HepG2 (cell line): ENCODE data around the gene RAPGEFL1. TPM values are rescaled to one million over a fixed set of nuclear protein-coding genes. Genes with fewer than 3 reads are reported as not detected.

Experiments used
- ATAC-seq: fragments of 200-7000 bp; cut with Tn5 transposase; 3 replicates; pipeline ENCODE4 v1.9.1; 2020; ENCODE audit warnings: mild to moderate bottlenecking, moderate library complexity
- BruUV-seq: library from RNA; stranded (reverse); fragments of 400-500 nt; replicated peaks from 2 replicates; lab custom pipeline; 2021; lab: Mats Ljungman, UMichigan
- CTCF ChIA-PET: fragments of 300-600 bp; formaldehyde crosslinking; extraction: SDS; loops from one replicate; lab custom pipeline; 2021; ENCODE audit warnings: low total read pairs, inconsistent platforms, low intra/inter-chr PET ratio; lab: Yijun Ruan, JAX
- POLR2A ChIA-PET: fragments of 350-600 bp; sonication (Branson Sonifier 250); formaldehyde crosslinking; loops from one replicate; lab custom pipeline; 2020; ENCODE audit warnings: antibody characterized with exemption, inconsistent platforms; lab: Yijun Ruan, JAX
- DNase-seq: peaks from one replicate; pipeline ENCODE4 v3.0.0-alpha.2; 2015; ENCODE audit warnings: low spot score
- FAIRE-seq: peaks from 3 replicates; lab custom pipeline; 2011; peaks lifted over from hg19 to GRCh38; lab: Jason Lieb, UNC
- H2AFZ ChIP-seq: one replicate; pipeline ENCODE4 v1.6.1; 2011; ENCODE audit warnings: low read length, inconsistent platforms
- H3K27ac ChIP-seq: fragments of 300-600 bp; 3 replicates; pipeline ENCODE4 v1.8.0; 2011; ENCODE audit warnings: mixed run types, mild to moderate bottlenecking, mixed read lengths, low read length, inconsistent platforms; ENCODE audit not compliant: insufficient read depth; ENCODE audit errors: extremely low read length
- H3K27me3 ChIP-seq, 2 experiments: fragments of 200-600 bp in 1 of 2; 2 replicates in 1 of 2; 3 replicates in 1 of 2; pipeline versions ENCODE4 v1.6.0 to v1.8.0; 2011; ENCODE audit warnings: low read length in 2 of 2, mild to moderate bottlenecking in 2 of 2, moderate library complexity in 2 of 2, inconsistent platforms in 1 of 2; ENCODE audit not compliant: insufficient read depth in 2 of 2, control insufficient read depth in 1 of 2
- H3K36me3 ChIP-seq, 2 experiments: fragments of 200-600 bp in 1 of 2; replicated peaks in 1 of 2; 2 replicates in 1 of 2; 3 replicates in 1 of 2; pipeline versions ENCODE4 v1.5.1 to v1.8.0; 2011; ENCODE audit warnings: low read length in 2 of 2, inconsistent platforms in 1 of 2; ENCODE audit not compliant: insufficient read depth in 2 of 2, control insufficient read depth in 1 of 2
- H3K4me1 ChIP-seq: 2 replicates; pipeline ENCODE4 v1.5.1; 2012; ENCODE audit warnings: low read length, inconsistent platforms; ENCODE audit not compliant: insufficient read depth
- H3K4me2 ChIP-seq: 2 replicates; pipeline ENCODE4 v1.6.0; 2011; ENCODE audit warnings: low read depth, low read length, inconsistent platforms
- H3K4me3 ChIP-seq, 3 experiments: fragments of 200-600 bp in 1 of 3; sonication (generic), shearing (Covaris generic) in 1 of 3; replicated peaks in 1 of 3; 2 replicates each; pipeline ENCODE4 v1.5.1; 2011 to 2016; ENCODE audit warnings: low read length in 3 of 3, inconsistent platforms in 2 of 3, low read depth in 2 of 3, mild to moderate bottlenecking in 2 of 3, control low read depth in 1 of 3, mixed read lengths in 1 of 3; ENCODE audit not compliant: insufficient read depth in 1 of 3
- H3K79me2 ChIP-seq: one replicate; pipeline ENCODE4 v1.6.1; 2011; ENCODE audit warnings: low read length, inconsistent platforms; ENCODE audit not compliant: insufficient read depth
- H3K9ac ChIP-seq: 2 replicates; pipeline ENCODE4 v1.6.0; 2011; ENCODE audit warnings: mild to moderate bottlenecking, low read depth, low read length, inconsistent platforms; ENCODE audit not compliant: insufficient read depth
- H3K9me3 ChIP-seq: 2 replicates; pipeline ENCODE4 v1.5.1; 2012; ENCODE audit warnings: mild to moderate bottlenecking, low read length
- H4K20me1 ChIP-seq: 2 replicates; pipeline ENCODE4 v1.6.0; 2011; ENCODE audit warnings: inconsistent platforms, mild to moderate bottlenecking, low read length, moderate library complexity; ENCODE audit not compliant: insufficient read depth
- CBX1 ChIP-seq: IDR thresholded peaks from one replicate; pipeline ENCODE4 v1.6.1; 2016; ENCODE audit warnings: antibody characterized with exemption, low read depth
- CREB1 ChIP-seq, 2 experiments: fragments of 450-650 bp in 1 of 2; IDR thresholded peaks; 2 replicates each; pipeline ENCODE4 v1.6.1; 2016 to 2017; ENCODE audit warnings: control low read depth in 1 of 2, mild to moderate bottlenecking in 1 of 2, missing compliant biosample characterization in 1 of 2, missing genetic modification characterization in 1 of 2
- SRSF1 ChIP-seq: fragments of 200-400 bp; formaldehyde crosslinking; optimal IDR thresholded peaks from 2 replicates; pipeline ENCODE3; 2017; ENCODE audit warnings: mild to moderate bottlenecking, low read depth, low read length, moderate library complexity
- ZFP41 ChIP-seq: sonication (generic); formaldehyde crosslinking; IDR thresholded peaks from 2 replicates; pipeline ENCODE4 v1.4.0; 2020; ENCODE audit warnings: mild to moderate bottlenecking, missing genetic modification reagents, borderline replicate concordance
- ZNF468 ChIP-seq: sonication (generic); formaldehyde crosslinking; IDR thresholded peaks from 2 replicates; pipeline ENCODE4 v1.8.0; 2022; ENCODE audit warnings: mild to moderate bottlenecking, moderate library complexity, missing genetic modification reagents
- WGBS: methylation state at CpG from one replicate; pipeline ENCODE4 v1.1.6; 2017; ENCODE audit warnings: low lambda C conversion rate; 5-methylcytosine and 5-hydroxymethylcytosine counted together
- in situ Hi-C: cut with HindIII; loops from 2 replicates; pipeline ENCODE4 v1.10.0; 2017; ENCODE audit warnings: low pct_unique_long_range_greater_than_20kb; ENCODE audit not compliant: extremely low pct_ligation_motif_present
- intact Hi-C: fragments of 100-400 bp; cut with micrococcal nuclease; formaldehyde crosslinking; loops from one replicate; pipeline ENCODE4 v1.10.0; 2022; ENCODE audit not compliant: unreplicated experiment
- polyA plus RNA-seq, 8 experiments: library from polyadenylated mRNA; depleted of rRNA in 3 of 8; stranded (reverse) in 7 of 8; unstranded in 1 of 8; fragments of >200 nt; fragmentation: Illumina TruSeq in 4 of 8; extraction: Trizol in 4 of 8; gene quantifications; 2 replicates each; pipeline versions ENCODE4 v1.2.1 to v1.2.3, GENCODE V29; 2011 to 2016; ENCODE audit warnings: low read depth in 4 of 8, missing spikeins in 1 of 8, mixed read lengths in 1 of 8; ENCODE audit not compliant: insufficient read depth in 1 of 8
- total RNA-seq, 5 experiments: library from RNA; depleted of rRNA; stranded (reverse); fragments of >200 nt; fragmentation: Illumina TruSeq; extraction: Trizol; gene quantifications; 2 replicates each; pipeline ENCODE4 v1.2.3, GENCODE V29; 2016; ENCODE audit warnings: low read depth in 1 of 5
- TF ChIP-seq, protein P1 (sequence below): sonication (generic); formaldehyde crosslinking; IDR thresholded peaks from 2 replicates; pipeline ENCODE4 v1.5.0; 2020; ENCODE audit warnings: mild to moderate bottlenecking, missing genetic modification reagents

RAPGEFL1 gene
- total and polyA plus RNA-seq, 2 of the 13 experiments (the other 11 are each of a cell fraction or from before 2014, with no cell fraction given): 4.5 to 7.8 TPM

GRCh38 chr17:40174514-40174913, 2.8 kb upstream of the RAPGEFL1 start:
- Histone ChIP-seq H3K4me1 (peaks cover 29% of the 10 kb centered on the region), H3K27me3 (no peaks in the 10 kb centered on the region), H3K9me3 (no peaks in the 10 kb centered on the region), H3K4me3 (no peak overlapping the region), H2AFZ (no peak overlapping the region), H3K79me2 (no peaks in the 10 kb centered on the region), H3K36me3 (peaks cover 31 to 50% of the 10 kb centered on the region in 2 experiments), H3K9ac (no peak overlapping the region), H4K20me1 (no peaks in the 10 kb centered on the region), H3K4me2 (no peak overlapping the region), H3K27ac (peak overlapping the region; percentile 56)
- FAIRE-seq: no peak
- ChIA-PET POLR2A (interaction anchor here (0.7 to 3.0 kb wide), 4 partner anchors 10 to 34 kb away, joined by 3 to 12 read pairs (median 8); partner anchors contain the start of gene CASC3), CTCF (no interaction called here)
- no peak for DNase-seq
- in situ Hi-C loops: no loop called here
- BruUV-seq: no TSS peak
- WGBS: 91% methylated on average over 1 of the region's 1 CpG
- intact Hi-C loops: no loop called here
- ATAC-seq: no peak
- TF ChIP-seq, protein P1, sequence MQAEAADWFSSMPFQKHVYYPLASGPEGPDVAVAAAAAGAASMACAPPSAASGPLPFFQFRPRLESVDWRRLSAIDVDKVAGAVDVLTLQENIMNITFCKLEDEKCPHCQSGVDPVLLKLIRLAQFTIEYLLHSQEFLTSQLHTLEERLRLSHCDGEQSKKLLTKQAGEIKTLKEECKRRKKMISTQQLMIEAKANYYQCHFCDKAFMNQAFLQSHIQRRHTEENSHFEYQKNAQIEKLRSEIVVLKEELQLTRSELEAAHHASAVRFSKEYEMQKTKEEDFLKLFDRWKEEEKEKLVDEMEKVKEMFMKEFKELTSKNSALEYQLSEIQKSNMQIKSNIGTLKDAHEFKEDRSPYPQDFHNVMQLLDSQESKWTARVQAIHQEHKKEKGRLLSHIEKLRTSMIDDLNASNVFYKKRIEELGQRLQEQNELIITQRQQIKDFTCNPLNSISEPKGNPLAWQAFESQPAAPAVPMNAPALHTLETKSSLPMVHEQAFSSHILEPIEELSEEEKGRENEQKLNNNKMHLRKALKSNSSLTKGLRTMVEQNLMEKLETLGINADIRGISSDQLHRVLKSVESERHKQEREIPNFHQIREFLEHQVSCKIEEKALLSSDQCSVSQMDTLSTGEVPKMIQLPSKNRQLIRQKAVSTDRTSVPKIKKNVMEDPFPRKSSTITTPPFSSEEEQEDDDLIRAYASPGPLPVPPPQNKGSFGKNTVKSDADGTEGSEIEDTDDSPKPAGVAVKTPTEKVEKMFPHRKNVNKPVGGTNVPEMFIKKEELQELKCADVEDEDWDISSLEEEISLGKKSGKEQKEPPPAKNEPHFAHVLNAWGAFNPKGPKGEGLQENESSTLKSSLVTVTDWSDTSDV: no peak
- TF ChIP-seq ZFP41 (CRISPR knock-in tag): no peak
- TF ChIP-seq CBX1: no peak
- TF ChIP-seq ZNF468 (CRISPR knock-in tag): no peak
- TF ChIP-seq SRSF1: no peak
- no peak for TF ChIP-seq CREB1 (IDR thresholded peaks at IDR 0.05)
- TF ChIP-seq CREB1 (CRISPR knock-in tag; IDR thresholded peaks at IDR 0.05): no peak
- TF ChIP-seq, all 625 proteins: peak for 0
